NT2/D1 (cell line): ENCODE data around the gene TMEM271.

Experiments used
- SUZ12 ChIP-seq: IDR thresholded peaks from 2 replicates; pipeline ENCODE4 v1.6.1; 2011; ENCODE audit not compliant: insufficient read length, insufficient read depth; ENCODE audit errors: extremely low read depth
- YY1 ChIP-seq: IDR thresholded peaks from 2 replicates; pipeline ENCODE4 v1.6.1; 2011; ENCODE audit not compliant: insufficient read length, insufficient read depth
- ZNF274 ChIP-seq: IDR thresholded peaks from 2 replicates; pipeline ENCODE4 v1.6.1; 2011; ENCODE audit warnings: mild to moderate bottlenecking, low read depth, low read length

DNA sequence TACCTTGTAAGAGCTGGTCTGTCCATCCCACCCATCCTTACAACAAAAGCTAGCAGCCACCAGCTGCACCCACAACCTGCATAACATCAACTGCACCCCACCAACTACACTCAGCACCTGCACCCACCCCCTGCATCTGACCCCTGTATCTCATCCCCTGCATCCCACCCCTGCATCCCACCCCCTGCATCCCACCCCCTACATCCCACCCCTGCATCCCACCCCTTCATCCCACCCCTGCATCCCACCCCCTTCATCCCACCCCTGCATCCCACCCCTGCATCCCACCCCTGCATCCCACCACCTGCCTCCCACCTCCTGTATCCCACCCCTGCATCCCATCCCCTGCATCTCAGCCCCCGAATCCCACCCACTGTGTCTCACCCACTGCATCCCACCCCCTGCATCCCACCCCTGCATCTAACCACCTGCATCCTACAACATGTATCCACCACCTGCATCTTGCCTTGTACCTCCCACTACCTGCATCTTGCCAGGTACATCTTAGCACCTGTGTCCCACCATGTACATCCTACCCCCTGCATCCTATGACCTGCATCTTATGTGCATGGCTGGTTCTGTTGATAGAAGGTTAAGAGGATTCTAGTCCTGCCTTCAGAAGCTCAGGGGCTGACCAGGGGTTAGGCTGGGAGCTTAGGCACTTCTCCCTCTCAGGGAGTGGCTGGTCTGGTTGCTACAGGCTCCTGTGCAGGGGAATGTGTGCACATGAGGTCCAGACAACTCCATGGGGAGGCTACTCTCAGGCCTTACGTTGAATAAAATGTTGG is 9.4 kb downstream of the TMEM271 start:
- TF ChIP-seq YY1 = no peak
- no peak for TF ChIP-seq ZNF274
- TF ChIP-seq SUZ12 = no peak
